SK-N-MC (cell line): ENCODE measurements around the gene RTP1.
"Not testable (repeated sequence)": the region's sequence is repeated elsewhere in the genome, so short reads cannot be mapped to it uniquely, and the experiment has no call there.

Experiments used
- DNase-seq: peaks from one replicate; pipeline ENCODE4 v3.0.0-alpha.2; 2011; ENCODE audit warnings: low read depth, low spot score
- H3K27ac ChIP-seq: fragments of 200-600 bp; sonication (generic); 2 replicates; pipeline ENCODE4 v1.5.1; 2016; ENCODE audit warnings: mixed run types
- H3K36me3 ChIP-seq: fragments of 200-600 bp; sonication (generic); 2 replicates; pipeline ENCODE4 v1.6.1; 2017; ENCODE audit warnings: antibody characterized with exemption, low read length, mixed read lengths; ENCODE audit not compliant: insufficient read depth
- H3K4me3 ChIP-seq: fragments of 200-600 bp; sonication (generic); 2 replicates; pipeline ENCODE4 v1.5.1; 2016
- H3K9ac ChIP-seq: fragments of 200-600 bp; sonication (generic); 2 replicates; pipeline ENCODE4 v1.8.0; 2017; ENCODE audit warnings: mixed run types, mixed read lengths; ENCODE audit not compliant: insufficient read length
- H3K9me3 ChIP-seq: fragments of 200-600 bp; sonication (generic); 2 replicates; pipeline ENCODE4 v1.6.1; 2017; ENCODE audit warnings: low read depth, mild to moderate bottlenecking, antibody characterized with exemption, low read length, moderate library complexity, mixed read lengths
- EZH2 ChIP-seq: fragments of 200-600 bp; sonication (generic); IDR thresholded peaks from one replicate; pipeline ENCODE4 v1.6.1; 2017; ENCODE audit warnings: antibody characterized with exemption
- FOXP2 ChIP-seq: optimal IDR thresholded peaks from 2 replicates; pipeline ENCODE3; 2011; ENCODE audit warnings: mild to moderate bottlenecking, moderate library complexity; ENCODE audit not compliant: insufficient read depth; ENCODE audit errors: extremely low read length, control extremely low read depth
- POLR2AphosphoS5 ChIP-seq: IDR thresholded peaks from 2 replicates; pipeline ENCODE4 v1.6.1; 2012; ENCODE audit warnings: mild to moderate bottlenecking, low read depth, low read length, borderline replicate concordance

The RTP1 gene

DNA sequence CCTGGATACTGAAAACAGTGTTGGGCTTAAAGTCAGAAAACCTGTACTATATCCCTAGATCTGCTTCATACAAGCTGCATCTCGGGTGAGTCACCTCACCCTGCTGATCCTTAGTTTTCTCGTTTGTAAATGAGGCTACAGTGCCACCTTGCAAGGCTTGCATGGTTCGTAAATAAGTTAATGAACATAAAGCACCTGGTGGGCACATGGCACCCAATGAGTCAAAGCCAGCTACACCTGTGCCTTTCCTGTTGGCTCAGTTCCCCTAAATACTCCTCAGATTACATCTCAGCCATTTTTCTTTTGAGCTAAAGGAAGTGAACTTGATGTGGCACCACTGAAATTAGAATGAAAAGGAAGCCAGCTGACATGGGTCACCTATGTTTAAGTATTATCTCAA is 26.5 kb downstream of the RTP1 start:
- H3K4me3 ChIP-seq: no peak overlapping the region
- DNase-seq: no peak
- no peak overlapping the region for H3K9ac ChIP-seq
- no peak overlapping the region for H3K27ac ChIP-seq
- TF ChIP-seq POLR2AphosphoS5 (no peak), FOXP2 (no peak)
- H3K9me3 ChIP-seq: no peaks in the 10 kb centered on the region
- H3K36me3 ChIP-seq: no peaks in the 10 kb centered on the region

DNA sequence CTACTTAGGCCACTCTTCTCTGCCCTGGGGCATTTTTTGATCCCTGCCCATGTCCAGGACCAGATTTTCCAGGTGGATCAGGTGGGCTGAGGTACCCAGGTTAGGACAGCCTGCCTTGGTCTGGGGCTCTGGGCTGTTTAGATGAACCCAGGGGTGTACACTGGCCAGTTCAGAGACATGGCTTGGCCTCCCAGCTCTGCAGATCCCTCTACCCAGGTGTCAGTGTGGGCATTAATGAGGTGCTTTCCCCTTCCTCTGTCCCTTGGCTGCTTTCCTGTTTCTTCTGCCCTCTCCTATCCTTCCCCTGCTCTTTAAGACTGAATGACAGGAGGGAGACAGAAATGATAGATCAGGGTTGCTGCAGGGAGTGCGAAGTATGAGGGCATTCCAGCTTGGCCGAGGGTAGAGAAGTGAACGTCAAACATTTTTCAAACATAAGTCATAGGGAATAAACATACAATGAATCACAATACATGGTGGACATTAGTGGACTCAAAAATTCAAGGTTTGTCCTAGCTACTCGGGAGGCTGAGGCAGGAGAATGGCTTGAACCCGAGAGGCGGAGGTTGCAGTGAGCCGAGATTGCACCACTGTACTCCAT is 30.5 kb downstream of the RTP1 start:
- no peak for DNase-seq
- no peaks in the 10 kb centered on the region for H3K36me3 ChIP-seq
- H3K27ac ChIP-seq: no peak overlapping the region
- H3K4me3 ChIP-seq: no peak overlapping the region
- no peaks in the 10 kb centered on the region for H3K9me3 ChIP-seq
- H3K9ac ChIP-seq: no peak overlapping the region
- TF ChIP-seq FOXP2 (no peak), EZH2 (no peak), POLR2AphosphoS5 (no peak)

- Histone ChIP-seq H3K4me3 (no peak overlapping the region), H3K27ac (no peak overlapping the region), H3K36me3 (no peaks in the 10 kb centered on the region), H3K9me3 (no peaks in the 10 kb centered on the region), H3K9ac (no peak overlapping the region)
- DNase-seq: no peak
- no peak for TF ChIP-seq POLR2AphosphoS5
- TF ChIP-seq EZH2: no peak
- TF ChIP-seq FOXP2: no peak
Observed at GRCh38 chr3:187228740-187229139, 31.5 kb downstream of the RTP1 start.

DNA sequence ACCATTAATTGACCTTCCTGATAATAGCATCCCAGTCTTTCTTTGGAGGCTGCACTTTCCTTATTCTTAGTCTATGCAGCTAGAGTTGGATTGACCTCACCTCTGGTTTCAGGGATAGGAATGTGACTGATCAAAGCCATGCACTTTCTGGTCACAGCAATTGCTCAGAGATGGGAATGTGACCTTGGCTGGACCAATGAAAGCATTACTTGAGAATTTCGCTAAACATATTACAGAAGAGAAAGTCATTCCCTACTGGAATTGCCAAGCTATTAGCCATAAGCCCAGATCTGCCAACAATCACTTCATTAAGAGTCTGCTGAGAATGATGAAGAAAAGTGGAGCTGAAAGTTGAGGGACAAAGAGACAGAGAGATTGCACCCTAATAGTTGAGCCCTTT is 32.7 kb downstream of the RTP1 start:
- H3K27ac ChIP-seq: no peak overlapping the region
- no peak overlapping the region for H3K9ac ChIP-seq
- no peak overlapping the region for H3K4me3 ChIP-seq
- H3K9me3 ChIP-seq: no peaks in the 10 kb centered on the region
- TF ChIP-seq POLR2AphosphoS5 (no peak), FOXP2 (no peak), EZH2 (no peak)
- H3K36me3 ChIP-seq: no peaks in the 10 kb centered on the region
- DNase-seq: no peak

DNA sequence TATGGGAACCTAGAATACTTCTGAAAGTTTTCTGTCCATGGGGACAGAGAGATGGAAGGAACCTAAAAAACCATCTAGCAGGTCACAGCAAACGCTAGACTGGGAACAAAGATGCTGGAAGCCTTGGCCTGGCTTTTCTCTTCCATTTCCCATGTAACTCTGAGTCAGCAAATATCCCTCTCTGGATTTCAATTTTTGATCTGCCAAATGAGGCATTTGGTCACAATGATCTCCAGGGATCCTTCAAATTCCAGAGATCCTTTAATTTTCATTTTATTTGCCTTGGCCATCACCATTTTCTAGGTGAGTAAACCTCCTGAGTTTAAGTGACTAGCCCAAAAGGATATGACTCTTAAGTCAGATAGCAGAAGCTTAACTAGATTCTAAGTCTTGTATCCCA is 39.7 kb downstream of the RTP1 start:
- Histone ChIP-seq H3K9ac (no peak overlapping the region), H3K27ac (no peak overlapping the region), H3K36me3 (no peaks in the 10 kb centered on the region), H3K9me3 (no peaks in the 10 kb centered on the region), H3K4me3 (no peak overlapping the region)
- DNase-seq: no peak
- no peak for TF ChIP-seq EZH2
- no peak for TF ChIP-seq FOXP2
- TF ChIP-seq POLR2AphosphoS5: no peak

DNA sequence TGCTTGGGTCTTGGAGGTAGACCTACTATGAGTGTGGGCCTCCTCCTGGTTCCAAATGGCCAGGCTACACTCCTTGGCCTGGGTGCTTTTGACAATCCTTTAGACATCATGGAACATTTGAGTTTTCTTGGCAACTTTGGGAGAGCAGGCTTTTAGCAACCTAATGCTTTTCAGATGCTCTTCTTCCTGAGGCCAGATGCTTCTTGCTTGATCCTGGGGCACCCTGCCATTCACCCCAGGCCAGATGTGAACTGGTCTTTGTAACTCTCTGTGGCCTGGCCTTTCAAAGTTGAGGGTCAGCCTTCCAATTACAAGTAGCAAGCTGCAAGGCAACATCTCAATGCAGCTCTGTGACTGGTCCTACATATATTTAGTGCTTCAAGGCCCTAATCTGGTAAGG is 40.5 kb downstream of the RTP1 start:
- Histone ChIP-seq H3K9me3 (no peaks in the 10 kb centered on the region), H3K27ac (no peak overlapping the region), H3K36me3 (no peaks in the 10 kb centered on the region), H3K9ac (no peak overlapping the region), H3K4me3 (no peak overlapping the region)
- TF ChIP-seq EZH2 (no peak), FOXP2 (no peak), POLR2AphosphoS5 (no peak)
- DNase-seq: no peak

GRCh38 chr3:187238239-187238638 is 41.0 kb downstream of the RTP1 start:
- no peak for DNase-seq
- H3K27ac ChIP-seq: no peak overlapping the region
- H3K9me3 ChIP-seq: no peaks in the 10 kb centered on the region
- TF ChIP-seq POLR2AphosphoS5: no peak
- no peak for TF ChIP-seq FOXP2
- TF ChIP-seq EZH2: no peak
- H3K36me3 ChIP-seq: no peaks in the 10 kb centered on the region
- H3K4me3 ChIP-seq: no peak overlapping the region
- no peak overlapping the region for H3K9ac ChIP-seq

- not testable (repeated sequence) for H3K4me3 ChIP-seq, H3K36me3 ChIP-seq, H3K9ac ChIP-seq, H3K27ac ChIP-seq, DNase-seq, H3K9me3 ChIP-seq
Observed at GRCh38 chr3:187238835-187239234, 41.5 kb downstream of the RTP1 start.

- no peaks in the 10 kb centered on the region for H3K9me3 ChIP-seq
- no peak for TF ChIP-seq FOXP2
- no peak for TF ChIP-seq POLR2AphosphoS5
- no peak for TF ChIP-seq EZH2
- no peaks in the 10 kb centered on the region for H3K36me3 ChIP-seq
- no peak for DNase-seq
- no peak overlapping the region for H3K4me3 ChIP-seq
- no peak overlapping the region for H3K27ac ChIP-seq
- H3K9ac ChIP-seq: no peak overlapping the region
Observed at GRCh38 chr3:187242435-187242834, 45.1 kb downstream of the RTP1 start.

DNA sequence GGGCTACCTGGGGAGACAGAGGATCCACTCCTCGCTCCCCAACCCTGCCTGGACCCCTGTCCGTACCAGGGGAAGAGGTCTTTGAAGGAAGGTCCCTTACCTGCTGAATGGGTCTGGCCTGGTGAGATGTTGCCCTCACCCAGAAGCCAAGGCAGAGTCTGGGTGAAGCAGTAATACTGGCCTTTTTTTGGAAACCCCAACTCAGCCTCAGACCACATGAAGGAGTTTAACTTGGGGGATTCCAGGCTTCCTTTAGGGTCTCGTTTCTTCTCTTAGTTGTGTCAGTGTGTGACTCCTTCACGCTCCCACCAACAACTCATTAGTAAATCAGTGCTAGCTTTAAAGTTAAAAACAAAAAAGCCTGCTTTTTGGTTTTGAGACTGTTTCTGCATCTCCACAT is 45.6 kb downstream of the RTP1 start:
- no peak overlapping the region for H3K27ac ChIP-seq
- H3K4me3 ChIP-seq: no peak overlapping the region
- H3K9ac ChIP-seq: no peak overlapping the region
- H3K9me3 ChIP-seq: no peaks in the 10 kb centered on the region
- TF ChIP-seq POLR2AphosphoS5 (no peak), EZH2 (no peak), FOXP2 (no peak)
- no peak for DNase-seq
- H3K36me3 ChIP-seq: no peaks in the 10 kb centered on the region
